NCI-H510A treated with DMSO at 0.1 percent for 48 hours (cell line): ENCODE results near the gene TRAK2.
"Not testable (repeated sequence)": the region's sequence is repeated elsewhere in the genome, so short reads cannot be mapped to it uniquely, and the experiment has no call there.

Experiments used
- DNase-seq: peaks from one replicate; lab custom pipeline; 2025; lab: John Stamatoyannopoulos, UW

The TRAK2 gene

DNA sequence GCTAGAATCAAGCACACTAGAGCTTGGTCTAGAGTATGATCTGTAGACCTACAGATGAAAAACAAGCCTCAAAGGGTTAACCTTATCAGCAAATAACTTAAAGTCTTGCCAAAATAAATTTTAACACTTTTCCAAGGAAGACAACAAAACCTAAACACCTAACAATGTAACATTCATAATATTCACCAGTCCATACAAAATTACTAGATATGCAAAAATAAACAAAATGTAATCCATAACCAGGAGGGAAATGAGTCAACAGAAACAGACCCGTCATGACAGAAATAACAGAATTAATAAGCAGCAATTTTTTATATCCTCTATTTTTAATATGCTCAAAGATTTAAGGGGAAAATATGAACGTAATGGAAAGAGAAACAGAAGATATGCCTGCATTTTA is 36.1 kb downstream of the TRAK2 start:
- no peak for DNase-seq

DNA sequence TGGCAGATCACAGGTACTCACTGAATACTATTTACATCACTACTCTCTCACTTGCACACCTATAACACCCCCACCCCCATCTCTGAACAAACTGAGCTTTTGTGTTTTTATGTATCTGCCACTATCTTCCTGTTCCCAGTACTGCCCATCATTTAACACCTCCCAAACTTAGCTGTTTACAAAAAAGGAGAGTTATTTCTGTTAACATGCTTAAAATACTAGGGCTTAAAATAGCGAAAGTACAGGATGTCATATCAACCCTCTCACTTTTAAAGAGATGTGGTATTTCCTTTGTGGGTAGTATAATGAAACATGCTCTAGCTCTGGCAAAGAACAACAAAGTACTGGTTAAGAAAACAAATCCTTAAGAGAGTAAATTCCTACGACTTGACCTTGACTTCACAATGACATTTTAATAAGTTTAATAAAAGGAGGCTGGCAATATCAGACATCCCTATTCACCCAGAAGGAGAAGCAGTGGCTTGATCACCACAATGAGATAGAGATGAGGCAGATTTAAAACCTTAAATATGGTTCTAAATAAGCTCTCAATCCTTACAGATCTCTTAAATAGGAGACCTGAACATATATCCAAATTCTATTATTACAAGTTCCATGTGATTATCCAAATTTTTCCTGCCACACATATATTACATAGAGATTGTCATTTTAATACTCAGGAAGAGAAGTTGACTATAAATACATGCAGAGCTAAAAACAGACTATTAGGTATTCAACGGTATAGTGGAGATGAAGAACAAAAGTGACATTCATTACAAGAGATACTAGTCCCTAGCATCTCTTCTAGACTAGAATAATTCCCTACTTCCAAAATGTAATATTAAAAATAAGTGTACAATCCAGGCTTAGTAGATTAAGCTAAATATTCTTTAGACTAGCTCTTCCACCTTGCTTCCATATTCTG is 36.9 kb downstream of the TRAK2 start:
- DNase-seq: no peak

DNA sequence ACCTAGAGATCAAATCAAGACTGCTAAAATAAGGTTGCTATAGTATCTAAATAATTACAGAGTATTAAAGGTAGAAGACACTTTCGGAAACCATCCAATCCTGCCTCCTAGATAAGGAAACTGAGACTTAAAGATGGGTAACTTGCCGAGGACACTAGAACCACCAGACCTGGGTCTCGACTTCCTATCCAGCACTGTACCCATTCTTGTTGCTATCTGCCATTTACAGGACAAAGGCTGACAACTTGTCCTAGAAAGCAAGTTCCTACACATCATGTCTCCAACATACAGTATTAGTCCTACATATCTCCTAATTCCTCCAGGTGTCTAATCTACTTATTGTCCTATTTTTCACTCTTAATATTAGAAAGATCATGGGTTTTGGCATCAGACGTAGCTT is 37.7 kb downstream of the TRAK2 start:
- DNase-seq: no peak

DNA sequence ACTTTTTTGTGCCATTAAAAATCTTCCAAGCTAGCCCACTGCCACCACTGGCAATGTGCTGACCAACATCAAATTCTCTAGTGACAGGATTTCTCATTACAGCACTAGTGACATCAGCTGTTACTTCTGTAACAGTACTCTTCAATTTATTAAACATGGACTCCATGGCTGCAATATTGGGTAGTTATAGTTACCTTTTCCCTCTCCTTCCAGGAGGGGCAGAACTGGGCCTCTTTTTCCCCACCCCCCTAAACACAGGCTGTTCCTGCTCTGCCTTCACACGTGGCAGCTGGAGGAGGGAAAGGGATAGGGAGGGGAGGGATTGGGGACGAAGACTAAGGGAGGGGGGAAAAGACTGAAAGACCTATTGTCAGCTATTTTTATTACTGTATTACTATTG is 38.1 kb downstream of the TRAK2 start:
- no peak for DNase-seq

DNA sequence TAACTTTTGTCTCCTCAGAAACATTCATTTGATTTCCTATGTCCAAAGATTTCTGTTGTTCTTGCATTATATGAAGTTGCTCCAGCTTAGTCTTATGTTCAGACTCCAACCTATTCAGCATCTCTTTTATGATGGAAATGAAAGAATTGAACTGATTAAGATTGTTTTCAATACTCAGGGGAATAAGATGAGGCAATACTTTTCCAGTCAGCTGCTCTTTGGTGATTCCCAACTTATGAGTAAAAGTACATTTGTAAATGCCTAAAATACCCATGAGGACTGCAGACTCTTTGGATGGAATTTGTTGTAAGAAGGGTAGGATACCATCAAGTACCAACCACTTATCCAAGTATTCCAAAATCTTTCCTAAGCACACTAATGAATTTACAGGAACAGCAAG is 39.8 kb downstream of the TRAK2 start:
- DNase-seq: no peak

DNA sequence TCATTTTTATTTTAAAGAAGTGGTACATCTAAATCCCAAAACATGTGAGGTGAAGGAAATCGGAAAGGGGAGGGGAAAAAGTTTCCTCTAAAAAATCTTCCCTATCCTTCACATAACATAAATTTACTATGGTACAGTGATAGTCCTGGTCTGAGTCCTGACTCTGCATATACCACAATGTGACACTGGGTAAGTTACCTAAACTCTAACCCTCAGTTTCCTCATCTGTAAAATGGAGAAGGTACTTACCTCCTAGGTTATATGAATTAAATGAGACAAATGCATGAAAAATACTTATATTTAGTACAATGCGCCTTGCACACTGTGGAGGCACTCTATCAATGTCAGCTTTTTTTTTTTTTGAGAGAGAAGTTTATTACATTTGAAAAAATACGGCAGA is 42.3 kb downstream of the TRAK2 start:
- DNase-seq: no peak

DNA sequence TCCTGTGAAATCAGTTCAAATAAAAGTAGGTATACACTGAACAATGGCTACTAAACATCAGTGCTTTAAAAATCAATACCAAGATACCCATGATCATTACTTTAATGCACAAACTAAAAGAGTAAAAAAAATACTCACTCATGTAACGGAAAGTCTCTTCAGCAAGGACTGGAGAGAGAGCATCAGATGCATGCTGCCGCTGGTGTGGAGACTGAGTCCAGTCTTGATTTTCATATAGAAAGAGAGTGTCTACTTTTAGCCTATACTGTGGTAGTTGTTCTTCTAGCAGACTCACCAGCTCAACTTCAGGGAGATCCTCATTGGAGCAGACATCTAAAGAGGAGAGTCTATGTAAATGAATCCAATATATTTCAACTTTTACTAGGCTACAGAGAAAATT is 44.0 kb downstream of the TRAK2 start:
- DNase-seq: no peak

DNA sequence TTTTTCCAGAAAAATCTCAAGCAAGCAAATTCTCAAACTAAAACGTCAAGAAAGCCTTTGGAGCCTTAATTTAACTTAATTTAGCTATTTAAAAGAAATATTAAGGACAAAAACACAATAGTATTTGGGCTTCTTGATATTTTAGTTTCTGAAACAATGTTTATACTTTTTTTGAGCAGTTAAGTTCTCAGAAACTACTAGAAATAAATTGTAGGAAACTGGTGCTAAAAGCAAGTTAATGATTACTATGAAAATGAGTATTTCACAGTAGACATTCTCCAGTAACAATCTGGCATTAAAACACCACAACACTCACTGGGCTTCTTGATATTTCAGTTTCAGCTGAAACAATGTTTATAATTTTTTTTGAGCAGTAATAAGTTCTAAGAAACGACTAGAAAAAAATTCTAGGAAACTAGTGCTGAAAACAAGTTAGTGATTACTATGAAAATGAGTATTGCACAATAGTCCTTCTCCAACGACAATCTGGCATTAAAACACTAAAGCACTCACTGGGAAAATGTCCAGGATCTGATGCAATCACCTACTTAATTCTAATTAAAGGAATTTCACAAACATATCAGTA is 45.1 kb downstream of the TRAK2 start:
- no peak for DNase-seq

DNA sequence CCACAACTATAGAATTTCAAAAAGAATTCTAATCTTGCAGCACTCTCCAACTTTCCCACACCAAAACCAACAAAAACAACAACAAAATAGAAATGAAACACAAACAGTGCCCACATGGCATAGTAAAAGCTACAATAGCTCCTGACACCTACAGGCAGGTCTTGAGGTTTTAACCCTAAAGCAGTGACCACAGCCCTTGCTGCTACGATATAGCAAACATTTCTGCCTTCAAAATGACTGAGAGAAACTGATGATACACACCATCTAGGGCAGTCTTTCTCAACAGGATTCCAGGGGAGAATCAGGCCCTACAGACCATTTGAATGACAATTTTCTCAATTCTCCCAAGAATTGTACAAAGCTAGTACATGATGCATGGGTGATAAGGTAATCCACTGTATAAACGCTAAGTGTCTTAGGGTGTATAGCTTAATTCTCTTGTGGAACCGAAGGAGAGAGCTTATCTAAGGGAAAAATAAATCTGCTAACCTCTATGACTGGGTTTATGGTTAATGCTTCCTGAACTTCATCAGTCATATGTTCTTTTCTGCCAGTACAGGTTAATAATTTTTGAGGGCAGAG is 46.5 kb downstream of the TRAK2 start:
- no peak for DNase-seq

DNA sequence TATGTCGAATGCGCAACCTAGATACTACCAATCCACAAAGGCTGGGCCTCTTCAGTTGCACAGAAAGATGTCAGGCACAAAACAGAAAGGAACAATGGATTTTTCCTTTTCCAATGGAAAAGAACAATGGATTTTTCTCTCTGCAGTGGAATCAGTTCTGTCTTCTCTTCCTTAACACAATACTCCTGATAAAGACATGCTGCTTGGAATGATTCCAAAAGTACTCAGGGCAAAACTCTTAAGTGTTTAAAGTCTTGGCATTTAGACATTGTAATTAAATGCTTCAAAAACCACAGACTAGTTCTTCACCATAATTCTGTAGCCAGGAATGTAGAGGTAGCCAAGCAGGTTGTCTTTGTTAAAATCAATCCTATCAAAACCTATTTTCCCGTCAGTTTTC is 47.4 kb downstream of the TRAK2 start:
- DNase-seq: no peak

DNA sequence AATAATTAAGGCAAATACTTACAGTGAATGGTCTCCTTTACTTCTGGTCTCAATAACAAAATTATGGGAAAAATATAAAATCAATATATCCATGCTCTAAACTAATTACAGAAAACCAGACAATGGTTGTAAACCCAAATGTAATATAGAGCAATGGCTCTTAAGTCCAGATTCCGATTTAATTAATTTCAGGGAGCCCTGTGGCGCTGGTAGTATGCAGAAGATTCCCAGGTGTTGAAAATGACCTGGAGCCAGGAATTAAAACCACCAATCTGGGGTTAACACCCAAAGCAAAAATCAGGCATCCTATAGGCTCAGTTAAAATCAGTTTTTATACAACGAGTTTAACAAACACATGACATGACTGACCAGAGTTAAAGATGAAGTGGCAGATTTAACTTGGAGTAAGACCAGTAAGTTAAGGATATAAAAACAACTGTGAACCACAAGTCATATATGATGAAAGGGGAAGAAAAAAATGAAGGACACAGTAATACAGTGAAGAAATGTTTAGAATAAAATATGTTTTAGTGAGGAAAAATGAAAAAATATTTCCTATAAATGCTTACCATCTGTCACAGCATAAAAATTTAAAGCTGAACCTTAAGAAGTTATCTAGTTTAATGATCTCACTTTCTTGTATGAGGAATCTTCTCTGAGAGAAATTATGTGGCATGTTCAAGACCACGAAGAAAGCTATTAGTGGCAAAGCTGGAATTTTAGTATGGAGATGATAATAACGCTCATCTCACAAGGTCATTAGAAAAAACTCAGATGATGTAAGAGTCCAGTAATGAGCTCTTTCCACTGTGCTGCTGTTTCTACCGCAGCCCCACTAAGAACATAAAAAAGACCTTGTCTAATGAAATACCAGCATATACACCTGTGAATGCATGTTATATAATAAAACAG is 48.4 kb downstream of the TRAK2 start:
- DNase-seq: no peak

DNA sequence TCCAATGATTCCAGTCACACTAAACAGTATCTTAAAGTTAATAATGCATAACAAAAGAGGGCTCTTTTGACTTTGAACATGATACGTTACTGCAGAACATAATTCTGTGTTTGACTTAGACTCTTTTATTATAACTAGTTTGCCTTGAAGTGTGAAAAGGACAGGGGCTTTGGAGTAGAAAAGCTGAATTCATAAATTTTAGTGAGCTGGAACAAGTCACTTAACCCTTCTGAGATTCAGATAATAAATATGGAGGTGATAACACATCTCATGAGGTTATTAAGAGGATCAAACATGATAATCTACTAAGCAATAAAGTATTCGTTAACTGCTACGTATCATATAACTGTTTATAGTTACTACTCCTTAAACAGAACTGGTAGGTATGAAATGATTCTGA is 49.4 kb downstream of the TRAK2 start:
- DNase-seq: no peak

DNA sequence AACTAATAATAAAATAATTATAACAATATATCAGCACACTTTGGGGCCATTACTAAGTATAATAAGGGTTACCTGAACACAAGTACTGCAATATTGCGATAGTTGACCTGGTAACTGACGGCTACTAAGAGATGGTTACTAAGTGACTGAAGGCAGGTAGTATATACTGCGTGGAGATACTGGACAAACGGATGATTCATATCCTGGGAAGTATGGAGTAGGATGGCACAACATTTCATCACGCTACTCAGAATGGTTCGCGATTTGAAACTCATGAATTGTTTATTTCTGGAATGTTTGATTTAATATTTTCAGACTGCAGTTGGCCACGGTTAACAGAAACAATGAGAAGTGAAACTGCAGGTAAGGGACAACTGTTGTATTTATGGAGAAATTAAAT is 54.7 kb downstream of the TRAK2 start:
- no peak for DNase-seq

DNA sequence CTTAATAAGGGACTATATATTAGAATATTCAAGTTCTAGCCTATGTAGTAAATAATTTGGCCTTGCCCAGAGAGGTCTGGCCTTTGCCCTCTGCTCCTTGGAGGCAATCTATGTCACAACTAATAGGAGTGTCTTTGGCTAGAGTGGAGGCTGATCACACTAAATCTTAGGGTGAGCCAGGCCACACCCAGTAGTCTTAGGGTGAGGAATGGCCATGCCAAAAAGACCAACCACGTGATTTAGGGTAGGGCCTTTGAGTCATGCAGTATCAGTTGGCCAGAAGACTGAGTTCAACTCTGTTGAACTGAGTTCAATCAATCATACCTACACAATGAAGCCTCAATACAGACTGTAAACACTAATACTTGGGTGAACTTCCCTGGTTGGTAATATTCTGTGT is 68.1 kb downstream of the TRAK2 start:
- no peak for DNase-seq

DNA sequence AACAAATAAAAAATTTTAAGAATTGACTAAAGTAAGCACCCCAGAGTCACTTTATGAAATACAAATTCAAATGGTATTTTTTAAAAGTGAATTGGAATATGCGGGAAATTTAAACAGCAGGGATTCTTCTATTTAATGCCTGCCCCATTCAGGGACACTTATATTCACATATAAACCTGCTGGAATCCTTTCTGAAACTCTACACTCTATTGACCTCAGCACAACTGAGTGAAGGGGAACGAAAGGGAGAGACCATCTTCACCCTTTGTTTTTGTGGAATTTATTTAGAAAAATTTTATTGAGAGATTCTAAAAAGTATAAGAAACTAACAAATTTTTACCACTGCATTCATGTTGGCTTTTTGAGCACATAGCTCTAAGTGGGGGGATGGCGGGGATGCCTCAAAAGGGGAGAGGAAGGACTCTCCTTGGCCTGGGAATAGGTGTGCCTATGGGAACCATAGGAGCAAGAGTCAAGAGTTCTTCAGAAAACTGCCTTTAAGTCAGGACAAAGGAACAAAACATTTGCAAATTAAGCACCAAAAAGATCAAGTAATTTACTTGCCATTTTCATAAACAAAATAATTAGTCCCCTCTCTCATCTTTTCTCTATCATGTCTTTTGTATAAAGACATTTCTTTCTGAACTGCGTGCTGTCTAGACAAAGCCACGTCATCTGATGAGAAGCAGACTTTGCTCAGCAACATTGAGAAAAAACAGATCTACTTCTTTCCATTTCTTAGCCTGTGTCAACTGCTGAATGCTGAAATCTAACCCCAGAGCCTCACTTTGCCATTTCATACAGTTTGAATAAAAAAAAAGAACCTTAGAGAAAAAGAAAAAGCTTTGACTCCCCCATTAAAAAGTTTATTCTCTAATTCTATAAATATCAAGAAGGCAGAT is 72.5 kb downstream of the TRAK2 start:
- DNase-seq: no peak

DNA sequence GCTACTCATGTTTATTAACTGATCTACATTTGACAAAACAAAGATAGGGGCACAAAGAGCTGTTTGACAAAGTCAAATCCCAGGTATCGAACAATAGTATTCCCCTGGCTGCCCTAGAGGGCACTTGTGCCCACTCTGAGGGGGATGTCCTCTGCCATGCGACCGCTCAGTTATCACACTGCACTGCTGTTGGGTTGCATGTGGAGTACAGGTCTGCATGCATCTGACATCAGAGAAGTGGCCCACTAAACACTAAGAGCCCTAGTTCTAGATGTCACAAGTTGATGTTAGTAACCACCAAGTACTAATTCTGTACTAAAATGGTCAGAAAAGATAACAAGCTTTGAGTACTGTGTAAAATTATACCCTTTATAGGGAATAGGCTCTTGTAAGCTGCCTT is 74.0 kb downstream of the TRAK2 start:
- no peak for DNase-seq

DNA sequence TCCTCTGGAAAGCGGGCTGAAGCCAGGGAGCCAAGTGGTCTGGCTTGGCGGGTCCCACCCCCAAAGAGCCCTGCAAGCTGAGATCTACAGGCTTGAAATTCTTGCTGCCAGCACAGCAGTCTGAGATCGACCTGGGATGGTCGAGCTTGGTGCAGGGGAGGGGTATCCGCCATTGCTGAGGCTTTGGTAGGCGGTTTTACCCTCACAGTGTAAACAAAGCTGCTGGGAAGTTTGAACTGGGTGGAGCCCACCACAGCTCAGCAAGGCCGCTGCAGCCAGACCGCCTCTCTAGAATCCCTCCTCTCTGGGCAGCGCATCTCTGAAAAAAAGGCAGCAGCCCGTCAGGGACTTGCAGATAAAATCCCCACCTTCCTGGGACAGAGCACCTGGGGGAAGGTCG is 81.5 kb downstream of the TRAK2 start:
- no peak for DNase-seq

DNA sequence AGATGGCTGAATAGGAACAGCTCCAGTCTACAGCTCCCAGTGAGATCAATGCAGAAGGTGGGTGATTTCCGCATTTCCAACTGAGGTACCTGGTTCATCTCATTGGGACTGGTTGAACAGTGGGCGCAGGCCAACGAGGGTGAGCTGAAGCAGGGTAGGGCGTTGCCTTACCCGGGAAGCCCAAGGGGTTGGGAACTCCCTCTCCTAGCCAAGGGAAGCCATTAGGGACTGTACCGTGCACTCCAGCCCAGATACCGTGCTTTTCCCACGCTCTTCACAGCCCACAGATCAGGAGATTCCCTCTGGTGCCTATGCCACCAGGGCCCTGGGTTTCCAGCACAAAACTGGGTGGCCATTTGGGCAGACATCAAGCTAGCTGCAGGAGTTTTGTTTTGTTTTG is 81.9 kb downstream of the TRAK2 start:
- DNase-seq: not testable (repeated sequence)

DNA sequence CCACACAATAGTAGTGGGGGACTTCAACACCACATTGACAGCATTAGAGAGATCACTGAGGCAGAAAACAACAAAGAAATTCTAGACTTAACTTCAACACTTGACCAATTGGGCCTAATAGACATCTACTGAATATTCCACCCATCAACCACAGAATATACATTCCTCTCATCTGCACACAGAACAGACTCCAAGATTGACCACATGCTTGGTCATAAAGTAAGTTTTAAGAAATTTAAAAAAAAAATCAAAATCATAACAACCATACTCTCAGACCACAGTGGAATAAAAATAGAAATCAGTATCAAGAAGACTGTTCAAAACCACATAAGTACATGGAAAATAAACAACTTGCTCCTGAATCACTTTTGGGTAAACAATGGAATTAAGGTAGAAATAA is 85.1 kb downstream of the TRAK2 start:
- no peak for DNase-seq

DNA sequence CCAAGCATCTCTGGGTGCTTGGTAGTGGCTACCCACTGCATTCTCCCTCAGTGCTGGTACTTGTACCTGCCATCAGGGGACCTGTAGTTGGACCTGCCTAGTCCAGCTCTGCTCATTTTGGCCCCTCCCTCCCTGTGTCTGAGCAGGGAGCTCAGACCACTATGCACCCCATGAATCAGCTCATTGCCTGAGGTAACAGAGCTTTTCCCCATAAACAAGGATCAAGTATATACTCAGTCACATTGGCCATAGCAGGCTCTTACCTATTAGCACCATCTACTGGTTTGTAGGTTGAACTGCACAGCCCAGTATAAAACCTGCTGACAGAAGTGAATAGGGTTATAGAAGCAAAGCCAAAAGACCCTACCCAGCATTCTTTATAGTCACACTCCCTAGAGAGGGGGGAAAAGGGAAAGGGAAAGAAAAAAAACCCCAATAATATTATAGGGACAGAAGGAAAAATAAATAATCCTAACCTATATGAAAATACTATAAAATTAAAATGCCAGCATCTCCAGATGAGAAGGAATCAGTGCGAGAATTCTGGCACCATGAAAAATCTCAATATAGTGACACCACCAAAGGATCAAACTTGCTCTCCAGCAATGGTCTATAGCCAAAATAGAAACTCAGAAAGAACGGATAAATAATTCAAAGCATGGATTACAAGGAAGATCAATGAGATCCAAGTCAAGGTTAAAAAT is 87.2 kb downstream of the TRAK2 start:
- peak; percentile 2 for DNase-seq

DNA sequence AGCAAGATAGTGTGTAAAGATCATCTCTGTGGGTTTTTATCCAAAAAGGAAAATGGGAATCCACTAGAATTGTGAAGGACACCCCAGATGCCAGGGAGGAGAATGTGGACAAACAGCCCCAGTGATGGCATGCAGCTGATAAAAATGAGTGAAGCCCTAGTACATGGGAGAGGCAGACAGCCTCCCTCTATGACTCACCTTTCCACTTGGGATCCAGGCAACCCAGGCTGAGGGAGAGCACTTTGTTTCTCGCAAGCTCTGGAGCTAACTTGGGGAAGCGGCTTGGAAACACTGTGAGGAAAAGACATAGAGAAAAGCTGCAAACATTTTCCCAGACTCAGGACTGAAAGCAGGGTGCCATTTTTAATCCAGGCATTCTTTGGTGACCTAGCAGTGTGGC is 88.9 kb downstream of the TRAK2 start:
- DNase-seq: no peak
